MM.1S (cell line): Measurements from ENCODE around the gene KLC3.

Source experiments
- DNase-seq: peaks from one replicate; pipeline ENCODE4 v3.0.0-alpha.2; 2015
- H2AFZ ChIP-seq: fragments of 300-600 bp; sonication (generic); 2 replicates; pipeline ENCODE4 v1.6.0; 2016; ENCODE audit warnings: antibody characterized with exemption, low read length
- H3F3A ChIP-seq: fragments of 300-600 bp; sonication (generic); 2 replicates; pipeline ENCODE4 v1.6.1; 2016; ENCODE audit warnings: mild to moderate bottlenecking, antibody characterized with exemption, low read length, moderate library complexity, mixed read lengths; ENCODE audit not compliant: insufficient read depth
- H3K27ac ChIP-seq: fragments of 300-600 bp; sonication (generic); 2 replicates; pipeline ENCODE4 v1.5.1; 2016; ENCODE audit warnings: mild to moderate bottlenecking, low read length
- H3K27me3 ChIP-seq: fragments of 300-600 bp; sonication (generic); replicated peaks from 2 replicates; pipeline ENCODE4 v1.6.0; 2016; ENCODE audit warnings: low read length; ENCODE audit not compliant: insufficient read depth
- H3K36me3 ChIP-seq: fragments of 300-600 bp; sonication (generic); replicated peaks from 2 replicates; pipeline ENCODE4 v1.6.1; 2016; ENCODE audit warnings: mild to moderate bottlenecking, low read length, mixed read lengths; ENCODE audit not compliant: insufficient read depth
- H3K4me1 ChIP-seq: fragments of 300-600 bp; sonication (generic); 2 replicates; pipeline ENCODE4 v1.6.1; 2016; ENCODE audit warnings: low read length, mixed read lengths
- H3K4me2 ChIP-seq: fragments of 300-600 bp; sonication (generic); 2 replicates; pipeline ENCODE4 v1.6.0; 2016; ENCODE audit warnings: low read depth, low read length
- H3K4me3 ChIP-seq: fragments of 300-600 bp; sonication (generic); 2 replicates; pipeline ENCODE4 v1.5.1; 2016; ENCODE audit warnings: low read length, mixed read lengths
- H3K79me2 ChIP-seq: fragments of 300-600 bp; sonication (generic); 2 replicates; pipeline ENCODE4 v1.6.1; 2016; ENCODE audit warnings: mixed run types, low read length, mixed read lengths
- H3K9ac ChIP-seq: fragments of 300-600 bp; sonication (generic); 2 replicates; pipeline ENCODE4 v1.6.1; 2016; ENCODE audit warnings: low read length, mixed read lengths
- H3K9me2 ChIP-seq: fragments of 300-600 bp; sonication (generic); replicated peaks from 2 replicates; pipeline ENCODE4 v1.6.1; 2016; ENCODE audit warnings: mild to moderate bottlenecking, low read length, mixed read lengths; ENCODE audit not compliant: insufficient read depth
- H3K9me3 ChIP-seq: fragments of 300-600 bp; sonication (generic); replicated peaks from 2 replicates; pipeline ENCODE4 v1.6.1; 2016; ENCODE audit warnings: mild to moderate bottlenecking, low read length, mixed read lengths; ENCODE audit not compliant: insufficient read depth
- H4K20me1 ChIP-seq: fragments of 300-600 bp; sonication (generic); 2 replicates; pipeline ENCODE4 v1.6.1; 2016; ENCODE audit warnings: mild to moderate bottlenecking, low read length, moderate library complexity, mixed read lengths; ENCODE audit not compliant: insufficient read depth
- EZH2 ChIP-seq: fragments of 300-600 bp; sonication (generic); optimal IDR thresholded peaks from 2 replicates; pipeline ENCODE3; 2017; ENCODE audit warnings: low read depth, mild to moderate bottlenecking, antibody characterized with exemption, low read length, mixed read lengths
- EZH2phosphoT487 ChIP-seq: fragments of 300-600 bp; sonication (generic); IDR thresholded peaks from 2 replicates; pipeline ENCODE4 v1.6.1; 2018; ENCODE audit warnings: antibody characterized with exemption, low read length
- TF ChIP-seq, protein P1 (sequence below): fragments of 300-600 bp; sonication (generic); IDR thresholded peaks from 2 replicates; pipeline ENCODE4 v1.5.1; 2016; ENCODE audit warnings: antibody characterized with exemption, low read length, mixed read lengths

Gene KLC3

DNA sequence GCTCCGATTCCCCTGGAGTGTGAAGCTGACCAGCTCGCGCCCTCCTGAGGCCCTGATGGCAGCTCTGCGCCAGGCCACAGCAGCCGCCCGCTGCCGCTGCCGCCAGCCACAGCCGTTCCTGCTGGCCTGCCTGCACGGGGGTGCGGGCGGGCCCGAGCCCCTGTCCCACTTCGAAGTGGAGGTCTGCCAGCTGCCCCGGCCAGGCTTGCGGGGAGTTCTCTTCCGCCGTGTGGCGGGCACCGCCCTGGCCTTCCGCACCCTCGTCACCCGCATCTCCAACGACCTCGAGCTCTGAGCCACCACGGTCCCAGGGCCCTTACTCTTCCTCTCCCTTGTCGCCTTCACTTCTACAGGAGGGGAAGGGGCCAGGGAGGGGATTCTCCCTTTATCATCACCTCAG is 38.1 kb upstream of the KLC3 start:
- Histone ChIP-seq H3K27ac (no peak overlapping the region), H3K27me3 (peaks cover 9% of the 10 kb centered on the region; the same call in 1 of the 2 replicates), H3K9ac (no peak overlapping the region), H2AFZ (no peak overlapping the region), H3K4me1 (no peaks in the 10 kb centered on the region), H3K9me3 (no peaks in the 10 kb centered on the region), H3K9me2 (no peaks in the 10 kb centered on the region), H3K4me3 (no peak overlapping the region), H3F3A (no peaks in the 10 kb centered on the region), H4K20me1 (no peaks in the 10 kb centered on the region), H3K36me3 (no peaks in the 10 kb centered on the region), H3K4me2 (no peak overlapping the region), H3K79me2 (no peaks in the 10 kb centered on the region)
- DNase-seq = no peak
- TF ChIP-seq EZH2 (no peak), EZH2phosphoT487 (no peak)
- TF ChIP-seq, protein P1, sequence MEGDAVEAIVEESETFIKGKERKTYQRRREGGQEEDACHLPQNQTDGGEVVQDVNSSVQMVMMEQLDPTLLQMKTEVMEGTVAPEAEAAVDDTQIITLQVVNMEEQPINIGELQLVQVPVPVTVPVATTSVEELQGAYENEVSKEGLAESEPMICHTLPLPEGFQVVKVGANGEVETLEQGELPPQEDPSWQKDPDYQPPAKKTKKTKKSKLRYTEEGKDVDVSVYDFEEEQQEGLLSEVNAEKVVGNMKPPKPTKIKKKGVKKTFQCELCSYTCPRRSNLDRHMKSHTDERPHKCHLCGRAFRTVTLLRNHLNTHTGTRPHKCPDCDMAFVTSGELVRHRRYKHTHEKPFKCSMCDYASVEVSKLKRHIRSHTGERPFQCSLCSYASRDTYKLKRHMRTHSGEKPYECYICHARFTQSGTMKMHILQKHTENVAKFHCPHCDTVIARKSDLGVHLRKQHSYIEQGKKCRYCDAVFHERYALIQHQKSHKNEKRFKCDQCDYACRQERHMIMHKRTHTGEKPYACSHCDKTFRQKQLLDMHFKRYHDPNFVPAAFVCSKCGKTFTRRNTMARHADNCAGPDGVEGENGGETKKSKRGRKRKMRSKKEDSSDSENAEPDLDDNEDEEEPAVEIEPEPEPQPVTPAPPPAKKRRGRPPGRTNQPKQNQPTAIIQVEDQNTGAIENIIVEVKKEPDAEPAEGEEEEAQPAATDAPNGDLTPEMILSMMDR = no peak

DNA sequence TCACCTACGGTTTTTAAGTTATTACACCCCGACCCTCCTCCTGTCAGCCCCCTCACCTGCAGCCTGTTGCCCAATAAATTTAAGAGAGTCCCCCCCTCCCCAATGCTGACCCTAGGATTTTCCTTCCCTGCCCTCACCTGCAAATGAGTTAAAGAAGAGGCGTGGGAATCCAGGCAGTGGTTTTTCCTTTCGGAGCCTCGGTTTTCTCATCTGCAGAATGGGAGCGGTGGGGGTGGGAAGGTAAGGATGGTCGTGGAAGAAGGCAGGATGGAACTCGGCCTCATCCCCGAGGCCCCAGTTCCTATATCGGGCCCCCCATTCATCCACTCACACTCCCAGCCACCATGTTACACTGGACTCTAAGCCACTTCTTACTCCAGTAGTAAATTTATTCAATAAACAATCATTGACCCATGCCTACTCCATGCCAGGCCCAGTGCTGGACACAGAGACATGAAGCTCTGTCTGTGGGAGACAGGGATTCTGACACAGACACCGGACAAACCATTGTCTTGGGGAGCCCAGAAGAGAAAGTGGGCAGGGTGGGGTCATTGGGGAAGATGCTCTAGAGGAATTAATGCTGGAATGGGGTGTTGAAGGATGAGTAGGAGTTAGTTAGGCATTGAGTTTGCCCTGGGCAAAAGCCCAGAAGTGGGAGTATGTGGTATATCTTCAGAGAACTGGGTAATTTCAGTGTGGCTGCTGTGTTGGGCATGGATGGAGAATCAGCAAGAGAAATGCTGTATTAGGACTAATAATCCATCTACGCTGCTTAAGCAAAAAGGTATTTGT is 37.1 kb upstream of the KLC3 start:
- no peak for DNase-seq
- Histone ChIP-seq H3K27me3 (peaks cover 9% of the 10 kb centered on the region; the same call in 1 of the 2 replicates), H3K4me1 (no peaks in the 10 kb centered on the region), H3F3A (0 out of 2 replicates have a peak, but pooled peaks cover under 1% of the 10 kb centered on the region), H3K9ac (no peak overlapping the region), H3K9me2 (no peaks in the 10 kb centered on the region), H3K79me2 (no peaks in the 10 kb centered on the region), H3K4me3 (no peak overlapping the region), H3K9me3 (no peaks in the 10 kb centered on the region), H3K36me3 (no peaks in the 10 kb centered on the region), H3K27ac (no peak overlapping the region), H4K20me1 (no peaks in the 10 kb centered on the region), H2AFZ (no peak overlapping the region), H3K4me2 (no peak overlapping the region)
- TF ChIP-seq EZH2phosphoT487 = no peak
- TF ChIP-seq, protein P1 = no peak
- TF ChIP-seq EZH2 = no peak

DNA sequence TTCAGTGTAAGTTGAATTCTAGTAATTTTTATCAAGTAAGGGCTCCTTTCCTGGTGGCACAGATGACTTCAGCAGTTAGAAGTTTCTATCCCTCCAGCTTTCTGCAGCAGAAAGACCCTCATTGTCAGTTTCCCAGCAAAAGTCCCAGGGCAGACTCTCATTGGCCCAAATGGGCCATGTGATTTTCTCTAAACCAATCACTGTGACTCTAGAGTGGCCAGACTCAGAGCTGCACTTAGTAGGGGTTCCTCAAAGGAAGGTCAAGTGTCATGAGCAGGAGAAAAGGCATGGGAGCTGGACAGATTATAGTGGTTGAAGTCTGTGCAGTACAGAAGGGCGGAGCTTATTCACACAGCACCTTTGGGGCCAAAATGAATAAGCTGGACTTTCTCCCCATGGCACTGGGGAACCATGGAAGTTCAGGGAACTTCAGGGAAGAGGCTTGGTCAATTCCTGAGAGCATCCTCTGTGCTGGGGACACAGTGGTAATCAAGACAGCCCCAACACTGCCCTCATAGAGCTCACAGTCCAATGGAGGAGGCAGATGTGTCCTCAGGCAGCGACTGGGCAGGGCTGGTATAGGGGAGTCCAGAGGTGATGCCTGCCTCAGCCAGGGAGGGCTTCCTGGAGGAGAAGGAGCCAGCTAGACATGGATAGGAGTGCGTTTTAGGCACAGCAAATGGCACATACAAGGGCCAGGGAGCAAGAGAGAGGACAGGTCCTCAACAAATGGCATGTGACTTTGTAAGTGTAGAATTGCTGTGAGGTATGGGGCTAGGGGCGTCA is 36.2 kb upstream of the KLC3 start:
- Histone ChIP-seq H3K9me2 (no peaks in the 10 kb centered on the region), H3K27ac (no peak overlapping the region), H3K9ac (no peak overlapping the region)

More for the DNA sequence above, 36.2 kb upstream of the KLC3 start:
- Histone ChIP-seq H3K4me3 (no peak overlapping the region), H3K4me2 (no peak overlapping the region), H3K27me3 (peaks cover 9% of the 10 kb centered on the region; the same call in 1 of the 2 replicates), H3K4me1 (no peaks in the 10 kb centered on the region), H4K20me1 (no peaks in the 10 kb centered on the region), H3K9me3 (no peaks in the 10 kb centered on the region), H3K79me2 (no peaks in the 10 kb centered on the region), H3F3A (0 out of 2 replicates have a peak, but pooled peaks cover 3% of the 10 kb centered on the region), H3K36me3 (no peaks in the 10 kb centered on the region), H2AFZ (no peak overlapping the region)
- DNase-seq = no peak
- TF ChIP-seq EZH2phosphoT487 (no peak), EZH2 (no peak)
- TF ChIP-seq, protein P1 = no peak
